Chondrocyte (in vitro differentiated cells): Measurements from ENCODE around the gene BTK. TPM values are rescaled to one million over a fixed set of nuclear protein-coding genes. Genes with fewer than 3 reads are reported as not detected.
"Not testable (repeated sequence)": the region's sequence is repeated elsewhere in the genome, so short reads cannot be mapped to it uniquely, and the experiment has no call there.

Source experiments
- DNase-seq: peaks from one replicate; pipeline ENCODE4 v3.0.0; 2021; ENCODE audit warnings: mixed read lengths, low spot score
- H3K27ac Mint-ChIP-seq: one replicate; pipeline ENCODE4 v1.8.0; 2021; ENCODE audit warnings: mild to moderate bottlenecking, moderate library complexity, mixed read lengths; ENCODE audit not compliant: unreplicated experiment
- H3K27me3 Mint-ChIP-seq: 2 replicates; pipeline ENCODE4 v1.8.0; 2021; ENCODE audit warnings: low read depth, mixed read lengths
- H3K36me3 Mint-ChIP-seq: 2 replicates; pipeline ENCODE4 v1.8.0; 2021; ENCODE audit warnings: low read depth, mixed read lengths
- H3K4me1 Mint-ChIP-seq: 2 replicates; pipeline ENCODE4 v1.8.0; 2021; ENCODE audit warnings: low read depth, mild to moderate bottlenecking, mixed read lengths
- H3K4me3 Mint-ChIP-seq: one replicate; pipeline ENCODE4 v1.8.0; 2021; ENCODE audit warnings: mild to moderate bottlenecking, moderate library complexity, mixed read lengths; ENCODE audit not compliant: unreplicated experiment
- H3K9me3 Mint-ChIP-seq: 2 replicates; pipeline ENCODE4 v1.8.0; 2021; ENCODE audit warnings: low read depth, mixed read lengths
- CTCF ChIP-seq: fragments of 200-600 bp; sonication (generic); IDR thresholded peaks from 2 replicates; pipeline ENCODE4 v1.5.0; 2021; ENCODE audit warnings: antibody characterized with exemption, mild to moderate bottlenecking, moderate library complexity
- total RNA-seq: library from RNA; stranded (reverse); gene quantifications from 3 replicates; pipeline ENCODE4 v1.2.1, GENCODE V29; 2021

BTK gene
- total RNA-seq, 1 donor from 2014 or later: not detected

- Mint-ChIP-seq H3K9me3 (peaks cover 23% of the 10 kb centered on the region), H3K36me3 (no peaks in the 10 kb centered on the region), H3K27me3 (no peaks in the 10 kb centered on the region), H3K4me1 (no peaks in the 10 kb centered on the region), H3K4me3 (no peak overlapping the region), H3K27ac (no peak overlapping the region)
- no peak for TF ChIP-seq CTCF
- no peak for DNase-seq
These were observed 48.2 kb downstream of the BTK start for GRCh38 chrX:101337776-101338271.

- H3K36me3 Mint-ChIP-seq, H3K27ac Mint-ChIP-seq, H3K27me3 Mint-ChIP-seq, DNase-seq, H3K4me1 Mint-ChIP-seq, H3K4me3 Mint-ChIP-seq: not testable (repeated sequence)
- peaks cover 34% of the 10 kb centered on the region for H3K9me3 Mint-ChIP-seq
These were observed 51.7 kb downstream of the BTK start for GRCh38 chrX:101334310-101334709.

GRCh38 chrX:101326600-101326999 lies 59.4 kb downstream of the BTK start:
- not testable (repeated sequence) for H3K4me3 Mint-ChIP-seq, H3K36me3 Mint-ChIP-seq, H3K27ac Mint-ChIP-seq, DNase-seq, H3K27me3 Mint-ChIP-seq, H3K4me1 Mint-ChIP-seq
- H3K9me3 Mint-ChIP-seq: peaks cover 16% of the 10 kb centered on the region

- Mint-ChIP-seq H3K27ac (no peak overlapping the region), H3K27me3 (no peaks in the 10 kb centered on the region), H3K36me3 (peaks cover 2% of the 10 kb centered on the region), H3K9me3 (peaks cover 15% of the 10 kb centered on the region), H3K4me3 (no peak overlapping the region), H3K4me1 (no peaks in the 10 kb centered on the region)
- no peak for TF ChIP-seq CTCF
- no peak for DNase-seq
These were observed 82.2 kb downstream of the BTK start for GRCh38 chrX:101303790-101304189.

Other genes with a start within 250 kb of the BTK start
- gene DRP2, start 166.4 kb downstream of the BTK start, total RNA-seq: 0.23 to 0.92 TPM (median 0.37 TPM) in 3 replicates
- gene TAF7L, start 94.9 kb downstream of the BTK start, total RNA-seq: 0.21 to 0.39 TPM (median 0.30 TPM) in 3 replicates
- gene TIMM8A, start 37.4 kb downstream of the BTK start, total RNA-seq: 9.2 to 12.9 TPM (median 11.0 TPM) in 3 replicates
- 105 to 164 TPM (median 110 TPM) in 3 replicates for gene RPL36A, start 4.8 kb upstream of the BTK start, total RNA-seq
- 24.6 to 33.7 TPM (median 28.1 TPM) in 3 replicates for gene GLA, start 21.7 kb upstream of the BTK start, total RNA-seq
- gene HNRNPH2, start 22.0 kb upstream of the BTK start, total RNA-seq: 52.4 to 64.2 TPM (median 52.9 TPM) in 3 replicates
- 13.3 to 15.4 TPM (median 15.2 TPM) in 3 replicates for gene ARMCX4, start 99.3 kb upstream of the BTK start, total RNA-seq
- gene ARMCX1, start 164.4 kb upstream of the BTK start, total RNA-seq: 36.0 to 46.1 TPM (median 36.7 TPM) in 3 replicates
- gene ARMCX6, start 231.8 kb upstream of the BTK start, total RNA-seq: 91.5 to 103 TPM (median 98.5 TPM) in 3 replicates
- gene ARMCX3, start 237.0 kb upstream of the BTK start, total RNA-seq: 114 to 155 TPM (median 123 TPM) in 3 replicates